NCI-H2196 (cell line): ENCODE measurements around the gene OR9A2.
"Not testable (repeated sequence)": the region's sequence is repeated elsewhere in the genome, so short reads cannot be mapped to it uniquely, and the experiment has no call there.

ENCODE experiments used
- DNase-seq: peaks from one replicate; lab custom pipeline; 2025; ENCODE audit not compliant: unreplicated experiment; lab: John Stamatoyannopoulos, UW

The OR9A2 gene

DNA sequence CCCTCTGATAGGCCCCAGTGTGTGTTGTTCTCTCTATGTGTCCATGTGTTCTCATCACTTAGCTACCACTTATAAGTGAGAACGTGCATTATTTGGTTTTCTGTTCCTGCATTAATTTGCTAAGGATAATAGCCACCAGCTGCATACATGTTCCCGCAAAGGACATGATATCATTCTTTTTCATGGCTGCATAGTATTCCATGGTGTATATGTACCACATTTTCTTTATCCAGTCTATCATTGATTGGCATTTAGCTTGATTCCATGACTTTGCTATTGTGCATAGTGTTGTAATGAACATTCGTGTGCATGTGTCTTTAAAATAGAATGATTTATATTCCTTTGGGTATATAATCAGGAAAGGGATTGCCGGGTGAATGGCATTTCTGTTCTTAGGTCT lies 48.5 kb downstream of the OR9A2 start:
- not testable (repeated sequence) for DNase-seq
